ENCODE data around the gene XPO4.
"Not testable (repeated sequence)": the region's sequence is repeated elsewhere in the genome, so short reads cannot be mapped to it uniquely, and the experiment has no call there.

Gene XPO4

GRCh38 chr13:20902438-20903163 is at the start of gene XPO4:
Gene XPO4 (minus strand): TSS chr13:20902746. CDS start chr13:20902738, 8 bp downstream.
- DNase-seq: peak; percentile 83

GRCh38 chr13:20948001-20948400 is 45.5 kb upstream of the XPO4 start:
- not testable (repeated sequence) for DNase-seq

DNA sequence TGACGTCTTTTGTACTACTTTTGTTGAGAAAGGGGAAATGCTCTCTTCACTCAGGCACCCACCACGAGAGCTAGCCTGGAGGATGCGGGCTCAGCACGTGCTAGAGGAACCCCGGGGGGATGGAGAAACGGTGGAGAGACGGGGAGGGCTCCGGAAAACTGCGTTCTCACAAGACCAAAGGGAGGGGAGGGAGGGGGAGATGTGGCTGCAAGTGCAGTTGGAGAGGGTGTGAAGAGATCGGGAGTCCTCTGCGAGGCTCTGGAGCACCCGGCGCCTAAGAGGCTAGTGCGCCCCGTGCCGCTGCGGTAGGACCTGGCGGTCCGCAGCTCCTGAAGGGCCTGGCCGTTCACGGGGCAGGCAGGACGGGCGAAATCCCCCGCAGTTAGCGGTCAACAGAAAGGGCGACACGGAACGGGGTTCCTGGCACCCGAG is 43.4 kb upstream of the XPO4 start:
- DNase-seq: no peak

GRCh38 chr13:20942938-20943559 is 40.5 kb upstream of the XPO4 start:
- DNase-seq: no peak

DNA sequence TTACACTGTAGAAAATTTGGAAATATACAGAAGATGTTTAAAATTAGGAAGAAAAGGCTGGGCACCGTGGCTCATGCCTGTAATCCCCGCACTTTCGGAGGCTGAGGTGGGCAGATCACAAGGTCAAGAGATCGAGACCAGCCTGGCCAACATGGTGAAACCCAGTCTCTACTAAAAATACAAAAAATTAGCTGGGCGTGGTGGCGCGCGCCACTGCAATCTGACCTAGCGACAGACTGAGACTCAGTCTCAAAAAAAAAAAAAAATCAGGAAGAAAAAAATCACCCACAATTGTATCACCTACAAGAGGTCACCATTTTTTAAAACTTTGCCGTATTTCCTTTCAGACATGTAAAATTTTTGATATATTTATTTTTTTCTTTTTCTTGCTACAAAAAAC is 38.0 kb upstream of the XPO4 start:
- not testable (repeated sequence) for DNase-seq

DNA sequence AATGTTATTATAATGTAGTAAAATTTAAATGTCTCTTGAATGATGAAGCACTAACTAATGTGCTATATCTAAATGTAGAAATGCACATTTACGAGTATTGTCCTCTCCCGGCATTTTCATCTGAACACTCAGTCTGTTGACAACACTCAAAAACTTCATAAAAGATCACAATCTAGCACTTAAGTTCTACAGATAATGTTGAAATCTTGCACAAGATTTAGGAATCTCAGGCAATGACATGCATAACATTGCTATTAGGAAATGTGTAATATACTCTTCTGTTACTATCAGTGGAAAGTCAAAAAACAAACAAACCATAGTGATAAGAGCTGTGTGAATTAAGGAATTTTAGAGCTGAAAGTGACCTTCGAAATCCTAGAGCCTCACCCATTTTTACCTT is 37.5 kb upstream of the XPO4 start:
- DNase-seq: no peak

- no peak for DNase-seq
Measured at GRCh38 chr13:20939662-20940061, 37.1 kb upstream of the XPO4 start.

DNA sequence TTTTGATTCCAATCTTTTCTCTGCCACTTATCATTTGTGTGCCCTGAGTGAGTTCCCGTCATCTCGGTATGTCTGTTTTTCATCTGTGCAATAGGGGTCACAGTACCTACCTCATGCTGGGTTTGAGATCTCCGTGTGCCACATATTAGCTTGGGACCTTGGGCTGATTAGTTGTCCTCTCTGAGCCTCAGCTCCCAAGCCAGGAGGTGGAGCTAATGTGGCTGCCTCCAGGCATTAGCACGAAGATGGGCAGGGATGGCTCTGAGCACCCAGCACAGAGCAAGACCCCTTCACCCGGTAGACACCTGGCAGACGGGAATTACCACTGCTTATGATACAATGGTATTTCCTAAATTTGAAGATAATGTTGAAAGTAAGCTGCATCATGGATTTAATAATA is 35.8 kb upstream of the XPO4 start:
- no peak for DNase-seq

GRCh38 chr13:20927596-20928257 is 25.2 kb upstream of the XPO4 start:
- DNase-seq: no peak

DNA sequence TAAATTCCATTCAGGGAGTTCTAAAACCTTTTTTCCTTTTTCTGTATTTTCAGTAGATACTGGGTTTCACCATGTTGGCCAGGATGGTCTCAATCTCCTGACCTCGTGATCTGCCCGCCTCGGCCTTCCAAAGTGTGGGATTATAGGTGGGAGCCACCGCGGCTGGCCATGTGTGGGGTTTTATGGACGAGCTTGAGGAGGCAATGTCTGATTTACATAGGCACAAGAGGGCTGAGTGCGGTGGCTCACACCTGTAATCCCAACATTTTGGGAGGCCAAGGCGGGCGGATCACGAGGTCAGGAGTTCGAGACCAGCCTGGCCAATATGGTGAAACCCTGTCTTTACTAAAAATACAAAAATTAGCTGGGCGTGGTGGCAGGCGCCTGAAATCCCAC is 22.8 kb upstream of the XPO4 start:
- DNase-seq: not testable (repeated sequence)

- peak; percentile 75 for DNase-seq
Measured at GRCh38 chr13:20924758-20925394, 22.3 kb upstream of the XPO4 start.

DNA sequence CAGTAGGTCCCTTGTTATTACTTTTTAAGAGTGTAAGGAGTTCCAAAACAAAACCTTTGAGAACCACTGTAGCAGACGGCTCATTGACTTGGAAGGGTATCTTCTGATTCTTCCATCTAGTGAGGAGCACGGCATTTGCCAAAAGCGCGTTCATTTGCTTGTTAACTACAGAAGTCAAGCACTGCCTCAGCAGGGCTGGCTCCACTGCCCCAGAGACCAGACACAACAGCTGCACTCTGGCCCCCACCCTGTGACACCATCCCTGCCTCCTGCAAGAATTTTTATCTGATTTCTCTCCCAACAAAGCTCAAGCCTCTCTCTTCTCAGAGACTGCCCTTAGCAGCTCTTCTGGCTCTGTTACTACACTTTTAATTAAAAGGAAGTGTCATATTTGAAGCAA is 20.7 kb upstream of the XPO4 start:
- DNase-seq: no peak

DNA sequence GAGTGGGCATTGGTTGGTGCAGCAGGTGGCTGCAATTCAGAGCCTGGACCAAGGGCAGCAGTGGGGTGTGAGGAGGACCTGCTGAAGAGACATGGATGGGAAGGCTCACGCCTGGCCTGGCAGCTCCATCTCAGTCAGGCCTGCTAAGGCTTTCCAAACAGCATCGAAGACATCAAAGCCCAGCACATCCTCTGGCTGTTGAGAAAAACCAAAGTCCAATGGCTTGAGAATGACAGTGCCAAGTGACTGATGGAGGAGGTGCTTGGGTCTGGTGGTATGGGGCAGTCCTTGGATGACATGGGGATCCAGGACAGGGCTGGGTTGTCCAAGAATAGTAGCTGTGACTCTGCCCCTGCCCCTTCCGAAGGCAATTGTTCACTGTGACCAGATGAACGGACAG is 19.0 kb upstream of the XPO4 start:
- no peak for DNase-seq

DNA sequence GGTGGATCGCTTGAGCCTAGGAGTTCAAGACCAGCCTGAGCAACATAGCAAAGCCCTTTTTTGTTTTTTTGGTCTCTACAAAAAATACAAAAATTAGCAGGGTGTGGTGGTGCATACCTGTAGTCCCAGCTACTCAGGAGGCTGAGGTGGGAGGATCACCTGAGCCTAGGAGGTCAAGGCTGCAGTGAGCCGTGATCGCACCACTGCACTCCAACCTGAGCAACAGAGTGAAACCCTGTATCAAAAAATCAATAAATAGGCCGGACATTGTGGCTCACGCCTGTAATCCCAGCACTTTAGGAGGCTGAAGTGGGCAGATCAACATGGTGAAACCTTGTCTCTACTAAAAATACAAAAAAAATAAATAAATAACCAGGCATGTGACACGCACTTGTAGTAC is 13.1 kb upstream of the XPO4 start:
- not testable (repeated sequence) for DNase-seq

GRCh38 chr13:20911037-20911436 is 8.5 kb upstream of the XPO4 start:
- DNase-seq: no peak

GRCh38 chr13:20908714-20909497 is 6.4 kb upstream of the XPO4 start:
- DNase-seq: no peak

GRCh38 chr13:20904908-20905307 is 2.4 kb upstream of the XPO4 start:
- no peak for DNase-seq

- DNase-seq: no peak
Measured at GRCh38 chr13:20903164-20903475, 574 bp upstream of the XPO4 start.

DNA sequence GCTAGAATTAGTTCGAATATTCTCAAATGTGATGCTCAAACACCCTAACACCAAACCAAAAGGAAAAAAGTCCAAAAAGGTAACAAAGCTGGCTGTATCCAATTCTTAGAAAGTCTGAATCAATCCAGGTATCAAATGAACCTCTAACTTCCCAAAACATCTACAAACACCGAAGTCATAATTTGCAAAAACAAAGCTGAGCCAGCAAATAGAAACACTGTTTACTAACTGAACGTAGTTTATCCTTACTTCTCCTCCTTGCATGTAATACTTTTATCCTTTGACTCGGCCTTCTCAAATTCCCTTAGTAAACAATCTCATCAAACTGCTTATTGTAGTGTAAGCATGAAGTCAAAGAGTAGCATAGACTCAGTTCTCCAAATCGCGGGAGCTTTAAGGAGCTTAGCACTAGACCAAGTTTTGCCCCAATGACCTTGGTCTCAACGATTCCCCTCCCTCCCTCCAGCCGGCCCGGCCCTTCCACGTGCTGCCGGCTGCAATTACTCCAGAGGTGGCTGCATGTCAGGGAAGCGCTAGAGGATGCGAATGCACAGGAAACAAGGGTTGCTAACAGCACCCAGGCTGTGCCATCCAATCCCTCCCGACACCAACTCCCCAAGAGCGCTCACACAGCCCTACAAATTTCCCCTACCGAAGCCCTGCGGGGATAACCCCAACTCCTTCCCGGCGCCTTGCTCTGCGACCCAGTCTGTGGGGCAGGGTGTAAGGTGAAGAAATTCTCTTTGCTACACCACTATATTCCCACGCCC is 693 bp downstream of the XPO4 start:
- DNase-seq: peak; percentile 29

- DNase-seq: no peak
Measured at GRCh38 chr13:20894245-20894644, 8.3 kb downstream of the XPO4 start.

DNA sequence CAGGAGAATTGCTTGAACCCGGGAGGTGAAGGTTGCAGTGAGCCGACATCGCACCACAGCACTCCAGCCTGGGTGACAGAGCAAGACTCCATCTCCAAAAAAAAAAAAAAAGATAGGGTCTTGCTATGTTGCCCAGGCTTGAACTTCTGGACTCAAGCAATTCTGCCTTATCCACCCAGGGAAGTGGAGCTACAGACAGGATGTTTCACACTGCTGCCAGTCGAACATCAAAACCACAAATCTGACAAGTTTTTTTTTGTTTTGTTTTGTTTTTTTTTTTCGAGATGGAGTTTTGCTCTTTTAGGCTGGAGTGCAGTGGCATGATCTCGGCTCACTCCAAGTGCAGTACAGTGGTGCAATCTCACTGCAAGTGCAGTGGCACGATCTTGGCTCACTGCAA is 10.8 kb downstream of the XPO4 start:
- no peak for DNase-seq

GRCh38 chr13:20891034-20891433 is 11.5 kb downstream of the XPO4 start:
- DNase-seq: no peak

Measured in activated naive CD4-positive, alpha-beta T cell treated with anti-CD3 and anti-CD28 coated beads, Interleukin-2, amount 50 U/mL, for 16 hours (primary cell).